ENCODE data around the gene CLCN3.

- TF ChIP-seq REST (IDR thresholded peaks at IDR 0.05) = no peak
- no peak for TF ChIP-seq CTCF (IDR thresholded peaks at IDR 0.05; ENCODE audit: low read depth, low read length, missing input control)
- no peak for TF ChIP-seq SP1 (IDR thresholded peaks at IDR 0.05)
- TF ChIP-seq RXRA (IDR thresholded peaks at IDR 0.05) = no peak
- TF ChIP-seq ZBTB33 (IDR thresholded peaks at IDR 0.05) = no peak
- TF ChIP-seq MAX (IDR thresholded peaks at IDR 0.05) = no peak
- TF ChIP-seq GABPA (IDR thresholded peaks at IDR 0.05 in 1 of 2, conservative IDR thresholded peaks at IDR 0.05 in 1 of 2) = no peak
Observed at GRCh38 chr4:169677150-169677748, 56.9 kb downstream of the CLCN3 start.
